OCI-LY3 (cell line): Measurements from ENCODE around the gene PTRH1.

Source experiments
- H2AFZ ChIP-seq: fragments of 200-600, 300-600 bp; shearing (Covaris generic); 2 replicates; pipeline ENCODE4 v1.6.0; 2014; ENCODE audit warnings: antibody characterized with exemption, low read depth, low read length
- H3K27ac ChIP-seq: fragments of 200-600, 300-600 bp; sonication (generic); 2 replicates; pipeline ENCODE4 v1.5.1; 2014; ENCODE audit warnings: mild to moderate bottlenecking, low read length, moderate library complexity, mixed read lengths
- H3K27me3 ChIP-seq: fragments of 200-600, 300-600 bp; sonication (generic); 2 replicates; pipeline ENCODE4 v1.6.1; 2014; ENCODE audit warnings: low read depth, low read length, mixed read lengths
- H3K36me3 ChIP-seq: fragments of 200-600, 300-600 bp; sonication (generic); replicated peaks from 2 replicates; pipeline ENCODE3; 2014; ENCODE audit warnings: low read depth, low read length, mixed read lengths
- H3K4me1 ChIP-seq: fragments of 300-600, 200-600 bp; sonication (generic); 2 replicates; pipeline ENCODE4 v1.6.1; 2014; ENCODE audit warnings: low read length, mixed read lengths
- H3K4me2 ChIP-seq: fragments of 200-600, 300-600 bp; sonication (generic); 2 replicates; pipeline ENCODE4 v1.6.1; 2014; ENCODE audit warnings: low read length, mixed read lengths
- H3K4me3 ChIP-seq: fragments of 300-600, 200-600 bp; sonication (generic); 2 replicates; pipeline ENCODE4 v1.5.1; 2014; ENCODE audit warnings: antibody characterized with exemption, mild to moderate bottlenecking, low read length, moderate library complexity
- H3K79me2 ChIP-seq: fragments of 300-600, 200-600 bp; shearing (Covaris generic); 2 replicates; pipeline ENCODE4 v1.6.1; 2014; ENCODE audit warnings: mild to moderate bottlenecking, low read length, mixed read lengths
- H3K9ac ChIP-seq: fragments of 300-600, 200-600 bp; shearing (Covaris generic); 2 replicates; pipeline ENCODE4 v1.6.0; 2014; ENCODE audit warnings: mild to moderate bottlenecking, low read length, moderate library complexity
- H3K9me3 ChIP-seq: fragments of 200-600, 300-600 bp; shearing (Covaris generic); 2 replicates; pipeline ENCODE4 v1.6.1; 2014; ENCODE audit warnings: low read length, mixed read lengths; ENCODE audit not compliant: insufficient read depth
- H4K20me1 ChIP-seq: fragments of 200-600, 300-600 bp; sonication (generic); 2 replicates; pipeline ENCODE4 v1.6.1; 2016; ENCODE audit warnings: low read length, mixed read lengths; ENCODE audit not compliant: insufficient read depth
- EZH2phosphoT487 ChIP-seq: fragments of 200-600 bp; shearing (Covaris generic); IDR thresholded peaks from 2 replicates; pipeline ENCODE4 v1.6.1; 2018; ENCODE audit warnings: antibody characterized with exemption, mixed run types, low read depth
- TF ChIP-seq, protein P1 (sequence below): fragments of 200-600, 300-600 bp; sonication (generic); IDR thresholded peaks from 2 replicates; pipeline ENCODE4 v1.5.1; 2014; ENCODE audit warnings: antibody characterized with exemption, low read length, low read depth

PTRH1 gene

DNA sequence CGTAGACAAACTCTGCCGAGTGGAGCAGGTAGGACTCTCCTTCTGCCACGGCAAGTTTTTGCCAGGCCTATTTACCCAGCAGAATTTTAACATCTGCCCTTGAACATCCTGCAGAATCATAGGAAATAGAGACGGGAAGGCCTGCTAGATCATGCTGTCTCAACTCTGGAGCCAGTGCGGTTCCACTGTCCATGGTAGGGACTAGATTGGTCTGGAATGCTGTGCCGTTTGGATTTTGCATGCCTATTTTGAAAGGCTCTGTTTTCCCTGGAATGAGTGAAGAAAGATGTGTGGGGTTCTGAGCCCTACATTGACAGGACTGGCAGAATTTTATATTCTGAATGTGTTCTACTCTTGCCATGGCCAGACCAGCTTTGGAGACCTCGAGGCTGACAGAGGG lies 42.2 kb downstream of the PTRH1 start:
- Histone ChIP-seq H3K4me3 (no peak overlapping the region), H3K27me3 (no peaks in the 10 kb centered on the region), H4K20me1 (no peaks in the 10 kb centered on the region), H3K4me2 (no peak overlapping the region), H3K4me1 (no peaks in the 10 kb centered on the region), H3K9ac (no peak overlapping the region), H2AFZ (no peak overlapping the region), H3K9me3 (no peaks in the 10 kb centered on the region), H3K79me2 (no peaks in the 10 kb centered on the region), H3K36me3 (no peaks in the 10 kb centered on the region), H3K27ac (no peak overlapping the region)
- TF ChIP-seq, protein P1, sequence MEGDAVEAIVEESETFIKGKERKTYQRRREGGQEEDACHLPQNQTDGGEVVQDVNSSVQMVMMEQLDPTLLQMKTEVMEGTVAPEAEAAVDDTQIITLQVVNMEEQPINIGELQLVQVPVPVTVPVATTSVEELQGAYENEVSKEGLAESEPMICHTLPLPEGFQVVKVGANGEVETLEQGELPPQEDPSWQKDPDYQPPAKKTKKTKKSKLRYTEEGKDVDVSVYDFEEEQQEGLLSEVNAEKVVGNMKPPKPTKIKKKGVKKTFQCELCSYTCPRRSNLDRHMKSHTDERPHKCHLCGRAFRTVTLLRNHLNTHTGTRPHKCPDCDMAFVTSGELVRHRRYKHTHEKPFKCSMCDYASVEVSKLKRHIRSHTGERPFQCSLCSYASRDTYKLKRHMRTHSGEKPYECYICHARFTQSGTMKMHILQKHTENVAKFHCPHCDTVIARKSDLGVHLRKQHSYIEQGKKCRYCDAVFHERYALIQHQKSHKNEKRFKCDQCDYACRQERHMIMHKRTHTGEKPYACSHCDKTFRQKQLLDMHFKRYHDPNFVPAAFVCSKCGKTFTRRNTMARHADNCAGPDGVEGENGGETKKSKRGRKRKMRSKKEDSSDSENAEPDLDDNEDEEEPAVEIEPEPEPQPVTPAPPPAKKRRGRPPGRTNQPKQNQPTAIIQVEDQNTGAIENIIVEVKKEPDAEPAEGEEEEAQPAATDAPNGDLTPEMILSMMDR = no peak
- no peak for TF ChIP-seq EZH2phosphoT487

DNA sequence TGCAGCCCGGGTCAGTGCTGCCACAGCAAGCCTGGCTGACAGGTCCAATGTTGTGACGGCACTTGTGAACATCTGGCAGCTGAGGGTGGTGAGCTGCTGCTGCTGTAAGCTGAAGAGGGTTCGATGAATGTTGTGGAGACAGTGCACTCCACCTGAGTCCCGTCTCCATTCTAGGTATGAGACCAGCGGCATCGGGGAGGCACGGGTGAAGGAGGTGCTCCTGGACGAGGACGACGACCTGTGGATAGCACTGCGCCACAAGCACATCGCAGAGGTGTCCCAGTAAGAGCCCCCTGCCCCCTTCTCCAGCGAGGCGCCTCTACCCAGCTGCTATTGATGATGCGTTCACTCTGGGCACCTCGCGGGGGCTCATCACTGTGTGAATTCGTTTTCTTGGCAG lies 47.6 kb downstream of the PTRH1 start:
- H4K20me1 ChIP-seq = no peaks in the 10 kb centered on the region
- H3K4me3 ChIP-seq = no peak overlapping the region
- H3K9me3 ChIP-seq = no peaks in the 10 kb centered on the region
- no peak overlapping the region for H3K4me2 ChIP-seq
- H3K27me3 ChIP-seq = no peaks in the 10 kb centered on the region
- H3K27ac ChIP-seq = no peak overlapping the region
- no peaks in the 10 kb centered on the region for H3K79me2 ChIP-seq
- no peaks in the 10 kb centered on the region for H3K4me1 ChIP-seq
- H3K36me3 ChIP-seq = no peaks in the 10 kb centered on the region
- TF ChIP-seq EZH2phosphoT487 = no peak
- TF ChIP-seq, protein P1 = no peak
- no peak overlapping the region for H2AFZ ChIP-seq
- H3K9ac ChIP-seq = no peak overlapping the region

DNA sequence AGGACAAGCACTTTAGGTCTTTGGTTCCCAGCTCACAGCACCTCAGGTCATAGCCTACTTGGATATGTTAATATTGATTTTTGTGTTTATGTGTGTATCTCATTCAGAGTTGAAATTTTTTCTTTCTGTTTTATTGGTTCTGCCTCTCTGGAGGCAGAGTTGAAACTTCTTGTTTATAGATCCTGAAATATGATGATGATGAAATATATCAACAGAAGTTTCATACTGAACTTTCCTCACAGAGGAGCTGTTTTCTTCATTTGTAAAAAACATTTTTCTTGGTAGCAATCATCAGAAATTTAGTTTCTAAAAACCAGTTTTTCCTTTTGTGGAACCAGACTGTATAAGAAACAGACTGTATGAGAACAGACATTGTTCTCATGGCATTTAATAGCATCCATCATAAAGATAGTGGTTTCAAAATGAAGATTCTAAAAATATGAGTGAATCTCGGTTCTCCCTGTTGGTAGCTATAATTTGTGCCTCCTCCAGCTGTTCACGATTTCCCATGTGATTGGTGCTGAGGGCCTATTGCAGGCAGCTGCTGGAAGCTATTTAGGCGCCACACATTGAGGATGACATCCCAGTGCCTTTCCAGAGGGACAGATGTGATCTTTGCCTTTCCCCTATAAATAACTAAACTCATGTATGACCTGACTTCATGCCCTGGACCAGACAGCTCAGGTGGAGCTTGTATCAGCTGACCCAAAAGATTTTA lies 48.2 kb downstream of the PTRH1 start:
- Histone ChIP-seq H3K9me3 (no peaks in the 10 kb centered on the region), H2AFZ (no peak overlapping the region)

DNA sequence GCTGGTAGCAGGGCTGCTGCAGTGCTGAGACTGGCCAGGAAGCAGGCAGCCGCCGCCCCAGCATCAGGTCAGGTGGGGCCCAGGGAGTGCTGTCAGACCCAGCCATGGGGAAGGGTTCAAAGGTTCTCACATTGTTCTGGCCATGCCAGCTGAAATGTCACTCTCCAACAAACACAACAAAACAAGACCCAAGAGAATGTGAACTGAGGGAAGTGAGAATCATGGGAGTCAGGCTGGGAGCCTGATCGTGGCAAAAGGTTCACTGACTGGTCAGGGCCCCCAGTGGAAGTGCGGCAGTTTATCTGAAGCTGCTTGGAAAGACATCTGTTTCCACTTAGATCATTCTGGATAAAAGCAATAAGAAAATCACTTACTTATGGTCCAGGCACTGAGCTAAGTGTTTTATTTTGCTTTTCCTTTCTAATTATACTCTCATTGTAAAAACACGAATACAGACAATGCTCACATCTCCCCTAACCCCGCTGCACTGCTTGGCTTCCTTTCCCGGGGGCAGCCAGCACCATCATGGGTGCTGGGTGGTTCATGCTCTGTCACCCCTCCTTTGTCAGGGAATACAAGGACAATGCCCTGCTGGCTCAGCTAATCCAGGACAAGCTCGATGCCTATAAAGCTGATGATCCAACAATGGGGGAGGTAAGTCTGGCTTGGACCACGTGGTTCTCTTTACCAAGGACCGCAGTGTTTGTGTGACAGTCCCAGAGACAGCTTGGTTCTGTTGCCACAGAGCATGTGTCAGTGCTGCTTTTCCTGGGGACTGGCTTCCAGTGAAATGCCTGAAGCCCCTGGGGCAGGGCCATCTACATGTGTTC lies 50.6 kb downstream of the PTRH1 start:
- H3K27me3 ChIP-seq = no peaks in the 10 kb centered on the region
- H3K9me3 ChIP-seq = no peaks in the 10 kb centered on the region
- H4K20me1 ChIP-seq = no peaks in the 10 kb centered on the region
- H3K36me3 ChIP-seq = no peaks in the 10 kb centered on the region
- no peaks in the 10 kb centered on the region for H3K4me1 ChIP-seq
- no peak overlapping the region for H3K9ac ChIP-seq
- no peaks in the 10 kb centered on the region for H3K79me2 ChIP-seq
- H3K4me2 ChIP-seq = no peak overlapping the region
- no peak overlapping the region for H2AFZ ChIP-seq
- H3K4me3 ChIP-seq = no peak overlapping the region
- TF ChIP-seq, protein P1 = no peak
- TF ChIP-seq EZH2phosphoT487 = no peak
- H3K27ac ChIP-seq = no peak overlapping the region

More for the DNA sequence above, 48.2 kb downstream of the PTRH1 start:
- no peaks in the 10 kb centered on the region for H3K79me2 ChIP-seq
- H4K20me1 ChIP-seq = no peaks in the 10 kb centered on the region
- H3K4me2 ChIP-seq = no peak overlapping the region
- H3K27ac ChIP-seq = no peak overlapping the region
- no peaks in the 10 kb centered on the region for H3K4me1 ChIP-seq
- TF ChIP-seq EZH2phosphoT487 = no peak
- TF ChIP-seq, protein P1 = no peak
- no peaks in the 10 kb centered on the region for H3K27me3 ChIP-seq
- no peak overlapping the region for H3K4me3 ChIP-seq
- no peak overlapping the region for H3K9ac ChIP-seq
- H3K36me3 ChIP-seq = no peaks in the 10 kb centered on the region
